Activated T-helper 1 cell treated with anti-CD3 and anti-CD28 coated beads, Interleukin-12 subunit alpha, Interleukin-12 subunit beta, Interleukin-2, Interleukin-4 antibody, amounts not matched to agents 30 ng/mL and 10 ng/mL and 1 ng/mL, durations not matched to agents 14 hours and 24 hours and 36 hours (primary cell): Measurements from ENCODE around the gene IRX1. TPM values are rescaled to one million over a fixed set of nuclear protein-coding genes. Genes with fewer than 3 reads are reported as not detected.

Experiments
- DNase-seq: peaks from one replicate; pipeline ENCODE4 v3.0.0; 2021; ENCODE audit warnings: low spot score
- H3K27ac Mint-ChIP-seq: one replicate; pipeline ENCODE4 v1.8.0; 2021; ENCODE audit warnings: mild to moderate bottlenecking, mixed read lengths
- H3K27me3 Mint-ChIP-seq: one replicate; pipeline ENCODE4 v1.8.0; 2022; ENCODE audit warnings: mild to moderate bottlenecking, moderate library complexity, mixed read lengths; ENCODE audit not compliant: insufficient read depth
- H3K36me3 Mint-ChIP-seq: one replicate; pipeline ENCODE4 v1.8.0; 2021; ENCODE audit warnings: low read depth, mixed read lengths
- H3K4me1 Mint-ChIP-seq: one replicate; pipeline ENCODE4 v1.8.0; 2021; ENCODE audit warnings: low read depth, mixed read lengths
- H3K4me3 Mint-ChIP-seq: one replicate; pipeline ENCODE4 v1.8.0; 2021; ENCODE audit warnings: mild to moderate bottlenecking, moderate library complexity, mixed read lengths
- H3K9me3 Mint-ChIP-seq: one replicate; pipeline ENCODE4 v1.8.0; 2021; ENCODE audit warnings: mixed read lengths
- intact Hi-C: fragments of 100-400 bp; cut with micrococcal nuclease; formaldehyde crosslinking; loops from one replicate; pipeline ENCODE4 v1.15.1; 2024
- total RNA-seq: library from RNA; stranded (reverse); gene quantifications from 2 replicates; pipeline ENCODE4 v1.2.3, GENCODE V29; 2022

Gene IRX1
- not detected in 2 replicates for total RNA-seq

GRCh38 chr5:3595006-3595961 lies at the start of gene IRX1:
Gene IRX1, plus strand, starts transcription at chr5:3595832. Its CDS starts 274 bp downstream, at chr5:3596106.
- DNase-seq: no peak
- H3K36me3 Mint-ChIP-seq: peaks cover 2% of the 10 kb centered on the region
- H3K4me1 Mint-ChIP-seq: no peaks in the 10 kb centered on the region
- peaks cover 61% of the 10 kb centered on the region for H3K27me3 Mint-ChIP-seq
- H3K27ac Mint-ChIP-seq: peak within 1 kb of the TSS; percentile 3
- H3K4me3 Mint-ChIP-seq: no peak within 1 kb of the TSS
- intact Hi-C loops: loop anchor here (5.0 kb wide), 1 partner anchor 1708 kb away; no protein-coding TSS in a partner anchor
- no peaks in the 10 kb centered on the region for H3K9me3 Mint-ChIP-seq

GRCh38 chr5:3546028-3546427 lies 49.6 kb upstream of the IRX1 start:
- no peaks in the 10 kb centered on the region for H3K27me3 Mint-ChIP-seq
- no peaks in the 10 kb centered on the region for H3K4me1 Mint-ChIP-seq
- intact Hi-C loops: no loop called here

GRCh38 chr5:3564116-3564515 lies 31.5 kb upstream of the IRX1 start:
- Mint-ChIP-seq H3K4me1 (no peaks in the 10 kb centered on the region), H3K9me3 (peaks cover 5% of the 10 kb centered on the region), H3K27ac (no peak overlapping the region), H3K36me3 (no peaks in the 10 kb centered on the region), H3K27me3 (no peaks in the 10 kb centered on the region), H3K4me3 (no peak overlapping the region)
- intact Hi-C loops: no loop called here
- no peak for DNase-seq

More at GRCh38 chr5:3546028-3546427, 49.6 kb upstream of the IRX1 start:
- no peak overlapping the region for H3K4me3 Mint-ChIP-seq
- H3K36me3 Mint-ChIP-seq: no peaks in the 10 kb centered on the region
- no peak for DNase-seq
- peaks cover 4% of the 10 kb centered on the region for H3K9me3 Mint-ChIP-seq
- no peak overlapping the region for H3K27ac Mint-ChIP-seq

GRCh38 chr5:3564827-3565518 lies 30.7 kb upstream of the IRX1 start:
- intact Hi-C loops: no loop called here
- Mint-ChIP-seq H3K4me1 (no peaks in the 10 kb centered on the region), H3K27me3 (no peaks in the 10 kb centered on the region), H3K9me3 (peaks cover 5% of the 10 kb centered on the region), H3K27ac (no peak overlapping the region), H3K4me3 (no peak overlapping the region), H3K36me3 (no peaks in the 10 kb centered on the region)
- no peak for DNase-seq

GRCh38 chr5:3584724-3585531 lies 10.7 kb upstream of the IRX1 start:
- Mint-ChIP-seq H3K4me1 (no peaks in the 10 kb centered on the region), H3K4me3 (no peak overlapping the region), H3K9me3 (peaks cover 5% of the 10 kb centered on the region), H3K36me3 (no peaks in the 10 kb centered on the region), H3K27me3 (peaks cover 14% of the 10 kb centered on the region), H3K27ac (no peak overlapping the region)
- no peak for DNase-seq
- intact Hi-C loops: no loop called here

- no peaks in the 10 kb centered on the region for H3K4me1 Mint-ChIP-seq
- no peak for DNase-seq
- H3K27ac Mint-ChIP-seq: peak overlapping the region; percentile 12
- H3K9me3 Mint-ChIP-seq: no peaks in the 10 kb centered on the region
- H3K36me3 Mint-ChIP-seq: peaks cover 2% of the 10 kb centered on the region
- H3K27me3 Mint-ChIP-seq: peaks cover 50% of the 10 kb centered on the region
- intact Hi-C loops: loop anchor here (5.0 kb wide), 1 partner anchor 838 kb away; the partner anchor contains the start of gene IRX2
- H3K4me3 Mint-ChIP-seq: no peak overlapping the region
Measured at GRCh38 chr5:3590161-3590966, 5.3 kb upstream of the IRX1 start.

GRCh38 chr5:3590967-3591900 lies 4.4 kb upstream of the IRX1 start:
- Mint-ChIP-seq H3K9me3 (no peaks in the 10 kb centered on the region), H3K4me3 (no peak overlapping the region), H3K36me3 (peaks cover 2% of the 10 kb centered on the region), H3K27me3 (peaks cover 50% of the 10 kb centered on the region), H3K27ac (peak overlapping the region; percentile 12), H3K4me1 (no peaks in the 10 kb centered on the region)
- no peak for DNase-seq
- intact Hi-C loops: loop anchor here (5.0 kb wide), 1 partner anchor 839 kb away; the partner anchor contains the start of gene IRX2

- H3K4me3 Mint-ChIP-seq: no peak overlapping the region
- no peak for DNase-seq
- H3K27me3 Mint-ChIP-seq: peaks cover 57% of the 10 kb centered on the region
- peaks cover 2% of the 10 kb centered on the region for H3K36me3 Mint-ChIP-seq
- no peaks in the 10 kb centered on the region for H3K9me3 Mint-ChIP-seq
- H3K27ac Mint-ChIP-seq: no peak overlapping the region
- H3K4me1 Mint-ChIP-seq: no peaks in the 10 kb centered on the region
- intact Hi-C loops: loop anchor here (5.0 kb wide), 1 partner anchor 840 kb away; the partner anchor contains the start of gene IRX2
Measured at GRCh38 chr5:3592298-3592697, 3.3 kb upstream of the IRX1 start.

- peaks cover 67% of the 10 kb centered on the region for H3K27me3 Mint-ChIP-seq
- H3K27ac Mint-ChIP-seq: peak overlapping the region; percentile 55
- peaks cover 2% of the 10 kb centered on the region for H3K36me3 Mint-ChIP-seq
- H3K4me3 Mint-ChIP-seq: no peak overlapping the region
- H3K9me3 Mint-ChIP-seq: no peaks in the 10 kb centered on the region
- intact Hi-C loops: loop anchor here (5.0 kb wide), 1 partner anchor 842 kb away; the partner anchor contains the start of gene IRX2
- DNase-seq: no peak
- no peaks in the 10 kb centered on the region for H3K4me1 Mint-ChIP-seq
Measured at GRCh38 chr5:3593771-3594509, 1.7 kb upstream of the IRX1 start.

- Mint-ChIP-seq H3K4me1 (no peaks in the 10 kb centered on the region), H3K36me3 (peaks cover 2% of the 10 kb centered on the region), H3K9me3 (no peaks in the 10 kb centered on the region), H3K4me3 (no peak overlapping the region), H3K27ac (peak overlapping the region; percentile 55), H3K27me3 (peaks cover 67% of the 10 kb centered on the region)
- intact Hi-C loops: loop anchor here (5.0 kb wide), 2 partner anchors 842 to 1707 kb away; partner anchors contain the start of gene IRX2
- DNase-seq: no peak
Measured at GRCh38 chr5:3594510-3595005, 1.1 kb upstream of the IRX1 start.
